HEK293T (cell line): ENCODE measurements around the gene ZNF709.
A peak's percentile ranks its signal among the peaks of the same experiment; 100 is the strongest.
"Not testable (repeated sequence)": the region's sequence is repeated elsewhere in the genome, so short reads cannot be mapped to it uniquely, and the experiment has no call there.

Source experiments
- CTCF ChIA-PET: fragments of 350-600 bp; formaldehyde crosslinking; extraction: SDS; loops from one replicate; lab custom pipeline; 2021; ENCODE audit warnings: antibody characterized with exemption, inconsistent platforms; lab: Yijun Ruan, JAX
- POLR2A ChIA-PET: fragments of 350-600 bp; formaldehyde crosslinking; extraction: SDS; loops from one replicate; lab custom pipeline; 2020; ENCODE audit warnings: antibody characterized with exemption, inconsistent platforms; lab: Yijun Ruan, JAX
- DNase-seq: peaks from one replicate; pipeline ENCODE4 v3.0.0; 2012; ENCODE audit warnings: mixed read lengths; ENCODE audit errors: extremely low spot score
- ARNT ChIP-seq: fragments of 450-650 bp; IDR thresholded peaks from 2 replicates; pipeline ENCODE4 v1.6.1; 2017; ENCODE audit warnings: mild to moderate bottlenecking
- BHLHE40 ChIP-seq: fragments of 450-650 bp; IDR thresholded peaks from 2 replicates; pipeline ENCODE4 v1.6.1; 2016; ENCODE audit warnings: mild to moderate bottlenecking, moderate library complexity, borderline replicate concordance
- CTBP1 ChIP-seq: fragments of 450-650 bp; IDR thresholded peaks from 2 replicates; pipeline ENCODE4 v1.6.1; 2016; ENCODE audit warnings: borderline replicate concordance
- ELF4 ChIP-seq: fragments of 450-650 bp; IDR thresholded peaks from 2 replicates; pipeline ENCODE4 v1.6.1; 2017; ENCODE audit warnings: antibody characterized with exemption
- FOXA1 ChIP-seq: fragments of 450-650 bp; IDR thresholded peaks from 2 replicates; pipeline ENCODE4 v1.6.1; 2016; ENCODE audit warnings: mild to moderate bottlenecking
- FOXK2 ChIP-seq: fragments of 450-650 bp; IDR thresholded peaks from 2 replicates; pipeline ENCODE4 v1.6.1; 2016; ENCODE audit warnings: mild to moderate bottlenecking
- FOXM1 ChIP-seq: fragments of 450-650 bp; IDR thresholded peaks from 2 replicates; pipeline ENCODE4 v1.6.1; 2017; ENCODE audit warnings: mild to moderate bottlenecking, borderline replicate concordance
- HDGF ChIP-seq: fragments of 450-650 bp; IDR thresholded peaks from 2 replicates; pipeline ENCODE4 v1.6.1; 2017; ENCODE audit warnings: antibody characterized with exemption, borderline replicate concordance
- L3MBTL2 ChIP-seq: fragments of 450-650 bp; conservative IDR thresholded peaks from 2 replicates; pipeline ENCODE4 v1.6.1; 2016; ENCODE audit warnings: mild to moderate bottlenecking
- LEF1 ChIP-seq: fragments of 450-650 bp; IDR thresholded peaks from 2 replicates; pipeline ENCODE4 v1.6.1; 2017; ENCODE audit warnings: mild to moderate bottlenecking, borderline replicate concordance
- NFRKB ChIP-seq: fragments of 450-650 bp; IDR thresholded peaks from 2 replicates; pipeline ENCODE4 v1.6.1; 2016; ENCODE audit warnings: mild to moderate bottlenecking, moderate library complexity
- PKNOX1 ChIP-seq: fragments of 450-650 bp; IDR thresholded peaks from 2 replicates; pipeline ENCODE4 v1.6.1; 2016
- SP1 ChIP-seq: fragments of 450-650 bp; IDR thresholded peaks from 2 replicates; pipeline ENCODE4 v1.6.1; 2017
- SUZ12 ChIP-seq: fragments of 450-650 bp; IDR thresholded peaks from 2 replicates; pipeline ENCODE4 v1.6.1; 2016; ENCODE audit warnings: mild to moderate bottlenecking
- TARDBP ChIP-seq: fragments of 450-650 bp; IDR thresholded peaks from 2 replicates; pipeline ENCODE4 v1.6.1; 2016
- ZNF384 ChIP-seq: fragments of 450-650 bp; IDR thresholded peaks from 2 replicates; pipeline ENCODE4 v1.6.1; 2016

Gene ZNF709

GRCh38 chr19:12496480-12496879, 11.9 kb upstream of the ZNF709 start:
- TF ChIP-seq CTBP1 (no peak), FOXM1 (no peak), L3MBTL2 (no peak), FOXK2 (no peak), LEF1 (no peak), SUZ12 (no peak), FOXA1 (no peak), BHLHE40 (no peak), TARDBP (no peak), PKNOX1 (no peak)
- ChIA-PET CTCF (no interaction called here), POLR2A (no interaction called here)
- DNase-seq: no peak

GRCh38 chr19:12495002-12495802, 10.6 kb upstream of the ZNF709 start:
- peak; percentile 58 for DNase-seq
- TF ChIP-seq HDGF: no peak
- TF ChIP-seq L3MBTL2: 0 out of 2 replicates have a peak, but pooled peaks have one; percentile 14
- CTCF ChIA-PET: interaction anchor here (0.7 kb wide), 1 partner anchor 571 kb away, joined by 3 read pairs; no protein-coding TSS in a partner anchor
- POLR2A ChIA-PET: interaction anchor here (0.7 to 1.5 kb wide), 11 partner anchors 10 to 355 kb away, joined by 3 to 8 read pairs (median 3); partner anchors contain the start of genes ZNF20, ZNF443, ZNF490 and ZNF709

DNA sequence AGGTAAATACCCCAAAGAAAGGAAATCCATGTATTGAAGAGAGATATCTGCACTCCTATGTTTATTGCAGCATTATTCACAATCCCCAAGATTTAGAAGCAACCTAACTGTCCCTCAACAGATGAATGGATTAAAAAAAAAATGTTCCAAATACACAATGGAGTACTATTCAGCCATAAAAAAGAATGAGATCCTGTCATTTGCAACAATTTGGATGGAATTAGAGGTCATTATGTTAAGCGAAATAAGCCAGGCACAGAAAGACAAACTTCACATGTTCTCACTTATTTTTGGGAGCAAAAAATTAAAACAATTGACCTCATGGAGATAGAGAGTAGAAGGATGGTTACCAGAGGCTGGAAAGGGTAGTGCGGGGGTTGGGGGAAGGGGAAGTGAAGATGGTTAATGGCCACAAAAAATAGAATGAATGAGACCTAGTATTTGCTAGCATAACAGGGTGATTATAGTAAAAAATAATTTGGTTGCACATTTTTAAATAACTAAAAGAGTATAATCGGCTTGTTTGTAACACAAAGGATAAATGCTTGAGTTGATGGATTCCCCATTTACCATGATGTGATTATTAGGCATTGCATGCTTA, 9.7 kb upstream of the ZNF709 start:
- DNase-seq: no peak
- TF ChIP-seq BHLHE40: no peak
- TF ChIP-seq FOXK2: no peak
- no peak for TF ChIP-seq PKNOX1
- TF ChIP-seq NFRKB: no peak
- TF ChIP-seq FOXA1: no peak
- TF ChIP-seq ARNT: no peak
- no peak for TF ChIP-seq CTBP1
- no peak for TF ChIP-seq FOXM1
- TF ChIP-seq ELF4: no peak
- no peak for TF ChIP-seq L3MBTL2
- no peak for TF ChIP-seq LEF1
- ChIA-PET CTCF (no interaction called here), POLR2A (interaction anchor here (0.9 to 1.5 kb wide), 9 partner anchors 10 to 354 kb away, joined by 3 to 8 read pairs (median 3); partner anchors contain the start of genes ZNF20, ZNF490, ZNF709 and ZNF791)

DNA sequence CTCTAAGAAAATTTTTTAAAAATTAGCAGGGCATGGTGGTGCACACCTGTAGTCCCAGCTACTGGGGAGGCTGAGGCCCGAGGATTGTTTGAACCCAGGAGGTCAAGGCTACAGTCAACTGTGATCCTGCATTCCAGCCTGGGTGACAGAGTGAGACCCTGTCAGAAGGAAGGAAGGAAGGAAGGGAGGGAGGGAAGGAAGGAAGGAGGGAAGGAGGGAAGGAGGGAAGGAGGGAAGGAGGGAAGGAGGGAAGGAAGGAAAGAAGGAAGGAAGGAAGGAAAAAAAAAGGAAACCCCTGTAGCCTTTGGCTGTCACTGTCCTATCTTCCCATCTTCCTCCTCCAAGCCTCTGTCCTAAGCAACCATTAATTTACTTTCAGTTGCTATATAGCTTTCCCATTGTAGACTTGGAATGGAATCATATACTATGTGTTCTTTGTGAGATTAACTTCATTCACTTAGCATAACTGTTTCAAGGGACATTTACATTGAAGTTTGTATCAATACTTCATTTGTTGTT, 1.7 kb upstream of the ZNF709 start:
- DNase-seq, POLR2A ChIA-PET, CTCF ChIA-PET: not testable (repeated sequence)

GRCh38 chr19:12485571-12485970, 955 bp upstream of the ZNF709 start:
- DNase-seq: no peak
- ChIA-PET POLR2A (no interaction called here), CTCF (no interaction called here)
- no peak for TF ChIP-seq TARDBP
- no peak for TF ChIP-seq CTBP1
- no peak for TF ChIP-seq ZNF384
- TF ChIP-seq LEF1: no peak
- TF ChIP-seq L3MBTL2: no peak

GRCh38 chr19:12485052-12485416, 418 bp upstream of the ZNF709 start:
- CTCF ChIA-PET: no interaction called here
- POLR2A ChIA-PET: interaction anchor here (1.0 to 1.5 kb wide), 3 partner anchors 10 to 66 kb away, joined by 4 to 8 read pairs (median 6); partner anchors contain the start of gene ZNF564
- TF ChIP-seq ZNF384: no peak
- TF ChIP-seq L3MBTL2: 0 out of 2 replicates have a peak, but pooled peaks have one; percentile 11
- DNase-seq: no peak

GRCh38 chr19:12484011-12484370, 625 bp downstream of the ZNF709 start:
- ChIA-PET CTCF (interaction anchor here (0.7 kb wide), 1 partner anchor 1058 kb away, joined by 3 read pairs; no protein-coding TSS in a partner anchor), POLR2A (interaction anchor here (0.9 to 1.5 kb wide), 3 partner anchors 11 to 119 kb away, joined by 3 to 8 read pairs (median 3); partner anchors contain the start of gene ZNF442)
- peak; percentile 12 for DNase-seq
- no peak for TF ChIP-seq FOXA1
- no peak for TF ChIP-seq HDGF
- TF ChIP-seq ZNF384: no peak
- TF ChIP-seq NFRKB: no peak
- TF ChIP-seq PKNOX1: no peak
- TF ChIP-seq SP1: no peak
- TF ChIP-seq SUZ12: no peak
- TF ChIP-seq CTBP1: no peak
- TF ChIP-seq L3MBTL2: no peak
- TF ChIP-seq TARDBP: no peak
- no peak for TF ChIP-seq FOXK2
- no peak for TF ChIP-seq FOXM1
- no peak for TF ChIP-seq ARNT
- no peak for TF ChIP-seq LEF1
- TF ChIP-seq BHLHE40: no peak
